ENCODE measurements around the gene ITFG1. TPM values are rescaled to one million over a fixed set of nuclear protein-coding genes. Genes with fewer than 3 reads are reported as not detected.

The ITFG1 gene
- total and polyA plus RNA-seq, 2 donors from 2014 or later = 63.7 to 69.7 TPM

GRCh38 chr16:47308601-47309000 is 152.3 kb downstream of the ITFG1 start:
- Histone ChIP-seq H3K4me3 (ENCODE audit: low read length in 3 of 3) (no peak overlapping the region), H3K9ac (ENCODE audit: low read length in 3 of 3) (no peak overlapping the region), H3K9me3 (ENCODE audit: control insufficient read depth in 2 of 3, insufficient read depth in 1 of 3, low read length in 3 of 3) (no peaks in the 10 kb centered on the region), H3K27me3 (ENCODE audit: control insufficient read depth, insufficient read depth, low read length) (no peaks in the 10 kb centered on the region), H3K4me1 (ENCODE audit: control insufficient read depth in 2 of 3, insufficient read depth in 2 of 3, low read depth in 1 of 3, low read length in 3 of 3) (no peaks in the 10 kb centered on the region), H3K27ac (ENCODE audit: low read depth in 2 of 2, low read length in 2 of 2) (no peak overlapping the region), H3K36me3 (ENCODE audit: control insufficient read depth in 2 of 3, insufficient read depth in 3 of 3, low read length in 3 of 3) (no peaks in the 10 kb centered on the region)
- intact Hi-C loops (cut with DNase I) = no loop called here
- no peak for TF ChIP-seq CTCF (IDR thresholded peaks at IDR 0.05; ENCODE audit: borderline replicate concordance, extremely low read depth, insufficient read depth)
- FAIRE-seq = no peak
- DNase-seq = no peak

GRCh38 chr16:47304563-47304962 is 156.3 kb downstream of the ITFG1 start:
- Histone ChIP-seq H3K4me1 (ENCODE audit: control insufficient read depth in 2 of 3, insufficient read depth in 2 of 3, low read depth in 1 of 3, low read length in 3 of 3) (no peaks in the 10 kb centered on the region), H3K4me3 (ENCODE audit: low read length in 3 of 3) (no peak overlapping the region), H3K27ac (ENCODE audit: low read depth in 2 of 2, low read length in 2 of 2) (no peak overlapping the region), H3K9me3 (ENCODE audit: control insufficient read depth in 2 of 3, insufficient read depth in 1 of 3, low read length in 3 of 3) (no peaks in the 10 kb centered on the region), H3K36me3 (ENCODE audit: control insufficient read depth in 2 of 3, insufficient read depth in 3 of 3, low read length in 3 of 3) (peaks cover 0 to 2% (median under 1%) of the 10 kb centered on the region in 3 donors), H3K9ac (ENCODE audit: low read length in 3 of 3) (no peak overlapping the region), H3K27me3 (ENCODE audit: control insufficient read depth, insufficient read depth, low read length) (no peaks in the 10 kb centered on the region)
- DNase-seq (no peak), FAIRE-seq (no peak)
- intact Hi-C loops (cut with DNase I) = no loop called here
- TF ChIP-seq CTCF (IDR thresholded peaks at IDR 0.05; ENCODE audit: borderline replicate concordance, extremely low read depth, insufficient read depth) = no peak

- Histone ChIP-seq H3K36me3 (ENCODE audit: control insufficient read depth in 2 of 3, insufficient read depth in 3 of 3, low read length in 3 of 3) (peaks cover 2 to 9% (median 5%) of the 10 kb centered on the region in 3 donors), H3K4me3 (ENCODE audit: low read length in 3 of 3) (no peak overlapping the region), H3K27ac (ENCODE audit: low read depth in 2 of 2, low read length in 2 of 2) (no peak overlapping the region), H3K9me3 (ENCODE audit: control insufficient read depth in 2 of 3, insufficient read depth in 1 of 3, low read length in 3 of 3) (no peaks in the 10 kb centered on the region), H3K27me3 (ENCODE audit: control insufficient read depth, insufficient read depth, low read length) (no peaks in the 10 kb centered on the region), H3K9ac (ENCODE audit: low read length in 3 of 3) (no peak overlapping the region), H3K4me1 (ENCODE audit: control insufficient read depth in 2 of 3, insufficient read depth in 2 of 3, low read depth in 1 of 3, low read length in 3 of 3) (no peaks in the 10 kb centered on the region)
- DNase-seq (no peak), FAIRE-seq (no peak)
- no peak for TF ChIP-seq CTCF (IDR thresholded peaks at IDR 0.05; ENCODE audit: borderline replicate concordance, extremely low read depth, insufficient read depth)
- intact Hi-C loops (cut with DNase I) = no loop called here
Observed at GRCh38 chr16:47299587-47299986, 161.3 kb downstream of the ITFG1 start.

- Histone ChIP-seq H3K4me3 (ENCODE audit: low read length in 3 of 3) (no peak overlapping the region), H3K36me3 (ENCODE audit: control insufficient read depth in 2 of 3, insufficient read depth in 3 of 3, low read length in 3 of 3) (peaks cover 0 to 4% (median 0%) of the 10 kb centered on the region in 3 donors), H3K27me3 (ENCODE audit: control insufficient read depth, insufficient read depth, low read length) (no peaks in the 10 kb centered on the region), H3K27ac (ENCODE audit: low read depth in 2 of 2, low read length in 2 of 2) (no peak overlapping the region), H3K9me3 (ENCODE audit: control insufficient read depth in 2 of 3, insufficient read depth in 1 of 3, low read length in 3 of 3) (peaks cover 0 to 9% (median 2%) of the 10 kb centered on the region in 3 donors), H3K4me1 (ENCODE audit: control insufficient read depth in 2 of 3, insufficient read depth in 2 of 3, low read depth in 1 of 3, low read length in 3 of 3) (no peaks in the 10 kb centered on the region), H3K9ac (ENCODE audit: low read length in 3 of 3) (no peak overlapping the region)
- DNase-seq (no peak), FAIRE-seq (no peak)
- intact Hi-C loops (cut with DNase I) = no loop called here
- TF ChIP-seq CTCF (IDR thresholded peaks at IDR 0.05; ENCODE audit: borderline replicate concordance, extremely low read depth, insufficient read depth) = no peak
Observed at GRCh38 chr16:47284999-47285398, 175.9 kb downstream of the ITFG1 start.

All from kidney (tissue), 14 donors.